SHP77 (cell line): Measurements from ENCODE around the gene AXL.

Source experiments
- DNase-seq, 2 experiments: peaks; one replicate each; lab custom pipeline; 2025; lab: John Stamatoyannopoulos, UW

AXL gene

DNA sequence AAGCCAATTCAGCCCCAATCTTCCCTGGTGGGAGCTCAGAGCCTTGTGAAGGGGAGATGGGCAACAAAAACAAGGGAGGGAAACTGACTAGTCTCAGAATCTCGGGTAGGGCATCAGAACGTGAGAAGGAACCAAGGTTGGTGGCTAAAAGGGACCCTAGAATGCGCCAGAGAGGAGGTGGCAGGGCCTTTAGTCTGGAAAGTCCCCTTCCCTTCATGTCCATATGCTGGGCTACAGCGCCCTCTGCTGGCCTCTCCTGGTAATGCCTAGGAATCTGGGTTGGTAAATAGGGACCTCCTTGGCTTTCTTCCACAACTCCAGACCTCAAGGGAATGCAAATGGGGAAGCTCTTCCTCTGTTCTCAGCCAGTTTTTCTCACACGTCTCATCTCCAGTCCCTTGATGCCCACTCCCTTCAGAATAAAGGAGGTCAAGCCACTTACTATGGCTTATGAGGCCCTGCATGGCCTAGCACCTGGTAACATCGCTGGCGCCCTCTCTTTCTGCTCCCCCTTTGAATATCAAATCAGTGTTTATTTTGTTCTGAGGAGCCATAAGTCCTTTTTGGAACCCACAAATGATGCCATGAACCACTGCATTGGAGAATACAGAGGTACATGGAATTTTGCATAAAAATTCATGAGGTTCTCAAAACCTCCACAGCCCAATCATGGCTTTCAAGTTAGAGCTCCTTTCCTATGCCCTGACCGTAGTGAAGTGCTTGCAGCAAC, 89.6 kb downstream of the AXL start:
- peak; percentile 70 to 74 for DNase-seq

DNA sequence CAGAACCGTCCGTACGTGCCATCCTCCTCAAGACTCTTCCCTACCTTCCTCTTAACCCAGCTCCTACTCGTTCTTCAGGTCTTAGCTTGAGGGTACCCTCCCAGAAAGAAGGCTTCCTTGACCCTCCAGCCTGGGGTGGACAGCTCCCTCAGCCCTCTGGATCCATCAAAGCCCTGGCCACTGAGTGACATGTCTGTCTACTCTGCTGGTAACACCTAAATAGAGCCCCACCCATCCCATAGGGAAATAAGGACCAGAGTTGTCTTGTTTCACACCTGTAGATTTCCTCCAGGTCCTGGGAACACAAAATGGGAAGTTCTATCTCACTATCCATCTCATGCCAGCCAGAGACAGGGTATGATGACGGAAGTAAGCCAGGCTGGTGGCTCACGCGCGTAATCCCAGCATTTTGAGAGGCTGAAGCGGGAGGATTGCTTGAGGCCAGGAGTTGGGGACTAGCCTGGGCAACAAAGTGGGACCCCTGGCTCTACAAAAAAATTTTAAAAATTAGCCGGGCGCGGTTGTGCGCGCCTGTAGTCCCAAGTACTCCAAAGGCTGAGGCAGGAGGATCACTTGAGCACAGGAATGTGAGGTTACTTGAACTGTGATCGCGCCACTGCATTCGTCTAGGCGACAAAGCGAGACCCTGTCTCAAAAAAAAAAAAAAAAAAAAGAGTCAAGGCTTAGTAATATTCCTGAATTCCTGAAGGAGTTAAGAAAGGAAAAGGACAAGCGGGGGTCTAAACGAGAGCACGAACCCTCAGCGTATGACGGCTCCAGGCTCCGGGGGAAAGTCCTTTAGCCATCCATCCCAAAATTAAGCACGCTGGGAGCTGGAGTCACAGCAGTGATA, 90.4 kb downstream of the AXL start:
- DNase-seq, result no peak

DNA sequence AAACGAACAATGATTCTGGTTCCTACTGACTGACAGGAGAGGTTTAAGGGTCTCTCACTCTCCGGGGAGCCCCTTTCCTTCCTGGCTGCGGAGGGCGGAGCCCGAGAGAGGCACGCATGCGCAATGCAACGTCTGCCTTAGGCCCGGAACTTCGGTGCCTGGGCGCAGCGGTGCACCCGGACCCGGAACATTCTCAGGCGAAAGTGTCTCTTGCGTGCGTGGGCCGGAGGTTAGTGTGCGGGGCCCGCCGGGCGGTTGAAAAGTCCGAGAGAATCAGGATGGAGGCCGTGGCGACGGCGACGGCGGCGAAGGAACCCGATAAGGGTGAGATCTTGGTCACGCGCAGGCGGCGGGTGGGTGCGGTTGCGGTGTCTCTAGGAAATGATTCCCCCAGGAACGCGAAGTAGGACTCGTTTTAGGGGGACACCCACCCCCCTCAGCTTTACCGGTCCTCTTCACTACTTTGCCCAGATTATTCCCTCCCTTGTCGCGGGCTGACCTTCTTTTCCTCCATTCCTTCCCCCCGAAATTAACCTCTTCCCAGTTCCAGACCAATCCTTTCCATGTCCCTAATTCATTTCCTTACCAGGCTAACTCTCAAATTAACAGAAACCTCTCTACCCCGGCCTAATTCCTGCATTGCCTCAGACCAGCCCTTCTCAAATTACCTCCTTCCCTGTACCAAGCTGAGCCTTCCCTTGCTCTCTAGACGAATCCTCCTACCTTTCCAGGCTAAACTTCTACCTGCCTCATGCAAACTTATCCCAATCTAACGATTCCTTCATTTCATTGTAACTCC, 91.2 kb downstream of the AXL start, which contains the start of gene CCDC97:
TSS of gene CCDC97 (plus strand) at position 140 of the 799 bp plus-strand sequence. CDS start at position 279, 139 bp downstream.
- peak; percentile 47 to 64 for DNase-seq

DNA sequence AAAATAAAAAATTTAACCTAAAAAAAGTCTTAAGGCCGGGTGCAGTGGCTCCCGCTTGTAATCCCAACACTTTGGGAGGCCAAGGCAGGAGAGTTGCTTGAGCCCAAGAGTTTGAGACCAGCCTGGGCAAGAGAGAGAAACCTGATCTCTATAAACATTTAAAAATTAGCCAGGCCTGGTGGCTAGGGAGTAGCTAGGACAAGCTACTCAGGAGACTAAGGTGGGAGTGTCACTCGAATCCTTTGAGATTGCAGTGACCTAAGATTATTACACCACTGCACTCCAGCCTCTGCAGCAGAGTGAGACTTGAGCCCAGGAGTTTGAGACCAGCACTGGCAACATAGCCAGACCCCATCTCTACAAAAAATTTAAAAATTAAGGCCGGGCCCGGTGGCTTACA, 92.0 kb downstream of the AXL start:
- no peak for DNase-seq
